Heart left ventricle (tissue), 16 donors: ENCODE data around the gene SERTAD2. TPM values are rescaled to one million over a fixed set of nuclear protein-coding genes. Genes with fewer than 3 reads are reported as not detected.
A peak's percentile ranks its signal among the peaks of the same experiment; 100 is the strongest.

Experiments
- ATAC-seq, 4 donors: fragments of 200-7000 bp; cut with Tn5 transposase; one replicate each; pipeline ENCODE4 v1.9.1; 2020 to 2022; ENCODE audit warnings: moderate library complexity in 4 of 4, mild to moderate bottlenecking in 3 of 4, moderate number of reproducible peaks in 1 of 4
- DNase-seq, 5 donors: peaks; one replicate each; pipeline ENCODE4 v3.0.0-alpha.2; 2020
- H3K27ac ChIP-seq, 12 donors: fragments of 200-600 bp; sonication (generic) in 4 of 12; one replicate each; pipeline versions ENCODE4 v1.5.0 to v1.8.0; 2016 to 2022; ENCODE audit warnings: mild to moderate bottlenecking in 2 of 12
- H3K27me3 ChIP-seq, 9 donors: fragments of 200-600 bp; sonication (generic) in 2 of 9; one replicate each; pipeline versions ENCODE4 v1.5.1 to v1.8.0; 2016 to 2022; ENCODE audit warnings: mild to moderate bottlenecking in 3 of 9
- H3K36me3 ChIP-seq, 9 donors: fragments of 200-600 bp; sonication (generic) in 2 of 9; one replicate each; pipeline versions ENCODE4 v1.5.0 to v1.8.0; 2018 to 2022; ENCODE audit warnings: mild to moderate bottlenecking in 2 of 9
- H3K4me1 ChIP-seq, 12 donors: fragments of 200-600 bp; sonication (generic) in 4 of 12; one replicate each; pipeline versions ENCODE4 v1.5.0 to v1.8.0; 2016 to 2022; ENCODE audit warnings: mild to moderate bottlenecking in 3 of 12
- H3K4me3 ChIP-seq, 12 donors: fragments of 200-600 bp; sonication (generic) in 4 of 12; one replicate each; pipeline versions ENCODE4 v1.5.0 to v1.8.0; 2017 to 2022; ENCODE audit warnings: mild to moderate bottlenecking in 9 of 12, moderate library complexity in 4 of 12
- H3K9me3 ChIP-seq, 12 donors: fragments of 200-600 bp; sonication (generic) in 4 of 12; one replicate each; pipeline versions ENCODE4 v1.5.0 to v1.8.0; 2016 to 2022; ENCODE audit warnings: mild to moderate bottlenecking in 1 of 12
- CTCF ChIP-seq, 12 donors: fragments of 200-600 bp; sonication (generic) in 4 of 12; IDR thresholded peaks; one replicate each; pipeline versions ENCODE4 v1.5.0 to v1.8.0; 2018 to 2022; ENCODE audit warnings: antibody characterized with exemption in 12 of 12, mild to moderate bottlenecking in 5 of 12
- POLR2A ChIP-seq, 2 donors: fragments of 450-650 bp; IDR thresholded peaks; one replicate each; pipeline ENCODE4 v1.6.1; 2017; ENCODE audit warnings: antibody characterized with exemption in 2 of 2, mild to moderate bottlenecking in 2 of 2, moderate library complexity in 2 of 2
- WGBS, 4 donors: extraction: QIAGEN DNeasy Blood & Tissue Kit in 2 of 4; methylation state at CpG; one replicate each; pipeline versions ENCODE4 v1.1.5 to v1.1.7; 2013 to 2018; 5-methylcytosine and 5-hydroxymethylcytosine counted together
- intact Hi-C, 10 donors: fragments of 100-400 bp; cut with DNase I; formaldehyde crosslinking; loops; one replicate each; pipeline versions ENCODE4 v1.11.1 to v1.14.2; 2022
- polyA plus RNA-seq, 2 donors: library from polyadenylated mRNA; stranded (reverse); fragments of 200-250 nt; gene quantifications; one replicate each; pipeline ENCODE4 v1.2.3, GENCODE V29; 2013
- total RNA-seq, 9 donors: library from RNA; depleted of rRNA in 2 of 9; stranded (reverse); fragments of >200 nt in 2 of 9; fragmentation: NEBNext Ultra II Directional in 3 of 9; extraction: Animal tissue kit (Norgen Biotek cat#: 25700) in 3 of 9; gene quantifications; one replicate each; pipeline versions ENCODE4 v1.1.0 to v1.2.4, GENCODE V29; 2016 to 2023
- donor health status: ischemic (EF 13 %, LVEDD 7.1; RV severe dilation, severe dysfunction).
- donor health status: healthy with polysubstance abuse.
- donor health status: DM: no; HTN: yes; CAD: no.
- donor health status: DM: no; HTN: no; CAD: no.
- donor health status: ischemic (EF 25% LVEDD 6.9; RV normal size, moderate dysfunction).
- donor health status: ischemic (EF 25% LVEDD 5.7; RV mildly dilated, moderate dysfunction).
- donor health status: healthy.
- donor health status: DM: yes; HTN: yes; CAD: no.
- donor health status: ischemic (EF 35%, LVEDD 5.7; RV mildly dilated, moderate dysfunction).
- donor health status: nonischemic (EF 11% LVEDD 7.7; RV severe dilation, severe dysfunction).
- donor health status: DM: yes; HTN: yes; CAD: no.
- donor health status: PGD.
- donor health status: ischemic (EF 29% LVEDD 5.4; RV normal size, mild dysfunction).
- donor health status: nonischemic (EF 23%, LVEDD 6.1; RV moderate dilation, normal function).

The SERTAD2 gene
- total and polyA plus RNA-seq, 11 donors, result 5.1 to 21.6 (median 15.5) TPM

- no peak for DNase-seq
- H3K9me3 ChIP-seq, result no peaks in the 10 kb centered on the region
- no peak for TF ChIP-seq POLR2A (IDR thresholded peaks at IDR 0.05)
- no peak for TF ChIP-seq CTCF (IDR thresholded peaks at IDR 0.05)
- no peaks in the 10 kb centered on the region for H3K4me1 ChIP-seq
- no peaks in the 10 kb centered on the region for H3K36me3 ChIP-seq
- intact Hi-C loops, result no loop called here
- 71 to 88% (median 86%) methylated on average over 4 of the region's 4 CpGs for WGBS, 4 donors
- H3K27ac ChIP-seq, result no peak overlapping the region
- no peak for ATAC-seq
- H3K4me3 ChIP-seq, result no peak overlapping the region
- no peaks in the 10 kb centered on the region for H3K27me3 ChIP-seq
Measured at GRCh38 chr2:64620661-64621060, 33.1 kb downstream of the SERTAD2 start.

DNA sequence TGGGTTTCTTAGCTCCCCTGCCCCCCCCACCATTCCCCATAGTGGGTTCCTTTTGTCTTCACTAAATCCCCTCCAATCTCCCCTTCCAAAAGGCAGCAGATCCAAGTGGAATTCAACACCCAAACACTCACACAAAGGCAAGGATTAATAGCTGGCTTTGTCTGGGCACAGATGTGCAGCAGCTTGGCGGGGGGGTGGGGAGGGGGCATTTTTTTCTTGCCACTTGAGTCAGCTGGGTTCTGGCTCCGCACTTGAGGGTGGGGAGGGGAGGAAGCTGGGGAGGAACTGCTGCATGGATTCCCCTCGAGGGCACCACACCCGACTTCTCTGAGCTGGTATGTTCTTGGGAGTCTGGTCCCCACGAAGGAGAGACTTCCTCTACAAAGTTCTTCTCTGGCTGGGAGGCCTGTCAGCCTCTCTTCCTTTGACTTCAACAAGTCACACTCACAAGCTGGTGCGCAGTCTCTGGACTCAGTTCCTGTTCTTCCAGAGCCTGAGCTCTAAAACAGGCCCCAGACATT, 36.0 kb downstream of the SERTAD2 start:
- TF ChIP-seq CTCF (IDR thresholded peaks at IDR 0.05) (no peak), POLR2A (IDR thresholded peaks at IDR 0.05) (no peak)
- no peak for ATAC-seq
- Histone ChIP-seq H3K4me1 (no peaks in the 10 kb centered on the region), H3K27ac (no peak overlapping the region), H3K36me3 (no peaks in the 10 kb centered on the region), H3K9me3 (no peaks in the 10 kb centered on the region), H3K27me3 (no peaks in the 10 kb centered on the region), H3K4me3 (no peak overlapping the region)
- intact Hi-C loops, result no loop called here
- no peak for DNase-seq
- 55 to 84% (median 60%) methylated on average over 4 to 6 of the region's 6 CpGs for WGBS, 4 donors

DNA sequence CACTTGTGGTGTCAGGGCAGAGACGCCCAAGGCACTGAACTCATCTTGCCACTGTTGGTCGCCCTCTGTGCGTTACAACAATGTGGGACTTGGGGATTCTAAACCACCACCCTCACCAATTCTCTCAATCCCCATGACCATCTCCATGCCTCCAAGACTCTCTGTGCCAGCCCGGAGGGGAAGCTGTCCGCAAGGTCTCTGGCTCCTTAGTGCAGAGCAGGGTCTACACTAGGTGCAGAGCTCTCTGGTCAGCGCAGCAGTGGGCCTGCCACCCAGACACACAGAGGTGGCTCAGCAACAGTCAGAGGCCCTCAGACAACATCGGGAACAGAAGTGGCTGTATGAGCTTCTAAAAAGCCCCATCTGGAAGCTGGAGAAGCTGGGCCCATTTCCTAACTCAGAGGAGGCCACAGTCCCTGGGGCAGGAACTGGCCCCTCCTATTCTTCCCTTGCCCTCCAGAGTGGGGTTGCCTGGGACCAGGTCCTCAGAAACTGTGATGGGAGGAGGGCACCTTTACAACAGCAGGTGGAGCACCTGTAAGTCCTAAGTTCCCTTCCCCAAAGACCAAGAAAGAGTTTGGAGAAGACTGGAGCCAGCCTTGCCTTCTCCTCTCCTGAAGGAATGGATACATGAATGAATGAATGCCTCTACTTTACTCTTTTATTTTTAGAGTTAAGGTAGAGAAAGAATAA, 37.7 kb downstream of the SERTAD2 start:
- H3K27me3 ChIP-seq, result no peaks in the 10 kb centered on the region
- ATAC-seq (peak in 1 of 4 donors; percentile 38), DNase-seq (no peak)
- no peak overlapping the region for H3K27ac ChIP-seq
- TF ChIP-seq CTCF (IDR thresholded peaks at IDR 0.05), result no peak
- no peak for TF ChIP-seq POLR2A (IDR thresholded peaks at IDR 0.05)
- H3K36me3 ChIP-seq, result no peaks in the 10 kb centered on the region
- H3K4me3 ChIP-seq, result no peak overlapping the region
- 94 to 100% (median 97%) methylated on average over 6 to 7 of the region's 7 CpGs for WGBS, 4 donors
- intact Hi-C loops, result no loop called here
- H3K9me3 ChIP-seq, result no peaks in the 10 kb centered on the region
- no peaks in the 10 kb centered on the region for H3K4me1 ChIP-seq

DNA sequence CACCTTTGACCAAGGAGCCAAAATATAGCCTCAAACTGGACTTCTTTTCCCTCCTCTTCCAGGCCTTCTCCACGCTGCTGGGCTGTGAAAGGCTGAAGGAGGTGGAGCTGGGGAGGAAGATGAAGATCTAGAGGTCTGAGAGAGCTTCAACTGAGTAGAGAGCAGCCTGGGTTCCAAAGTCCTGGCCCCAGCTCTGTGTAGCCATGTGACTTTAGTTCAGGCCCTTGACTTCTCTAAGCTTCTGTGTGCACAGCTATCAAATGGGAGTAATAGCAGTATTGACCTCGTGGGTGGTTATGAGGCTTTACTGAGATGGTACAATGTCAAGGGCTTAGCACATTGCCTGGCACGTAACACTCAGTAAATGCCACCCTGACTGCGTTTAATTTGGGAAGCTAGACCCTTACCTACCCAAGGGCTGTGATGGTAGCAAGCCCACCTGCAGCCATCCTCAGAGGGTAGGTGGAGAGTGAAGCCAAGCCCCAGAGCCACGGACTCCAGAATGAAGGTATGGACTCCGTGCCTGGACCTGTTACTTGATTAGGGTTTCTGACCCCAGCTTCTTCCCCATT, 38.4 kb downstream of the SERTAD2 start:
- Histone ChIP-seq H3K4me3 (no peak overlapping the region), H3K4me1 (no peaks in the 10 kb centered on the region), H3K9me3 (no peaks in the 10 kb centered on the region), H3K36me3 (no peaks in the 10 kb centered on the region), H3K27me3 (no peaks in the 10 kb centered on the region), H3K27ac (no peak overlapping the region)
- DNase-seq (no peak), ATAC-seq (no peak)
- intact Hi-C loops, result no loop called here
- no peak for TF ChIP-seq CTCF (IDR thresholded peaks at IDR 0.05)
- WGBS, 4 donors, result 96 to 98% (median 96%) methylated on average over 6 of the region's 6 CpGs
